Loucy (cell line): ENCODE data around the gene ERC1.

Source experiments
- H2AFZ ChIP-seq: fragments of 200-600 bp; sonication (generic); 2 replicates; pipeline ENCODE4 v1.6.0; 2016; ENCODE audit warnings: antibody characterized with exemption, mild to moderate bottlenecking, low read length, moderate library complexity
- H3F3A ChIP-seq: fragments of 200-600 bp; 2 replicates; pipeline ENCODE4 v1.6.0; 2016; ENCODE audit warnings: antibody characterized with exemption, low read depth, mild to moderate bottlenecking
- H3K27me3 ChIP-seq: fragments of 200-600 bp; sonication (generic); 2 replicates; pipeline ENCODE4 v1.6.1; 2014; ENCODE audit warnings: low read length, mild to moderate bottlenecking; ENCODE audit not compliant: insufficient read depth, poor library complexity, severe bottlenecking
- H3K36me3 ChIP-seq: fragments of 200-600 bp; sonication (generic); 2 replicates; pipeline ENCODE4 v1.6.1; 2016; ENCODE audit warnings: low read length; ENCODE audit not compliant: insufficient read depth
- H3K4me1 ChIP-seq: fragments of 200-600 bp; sonication (generic); 2 replicates; pipeline ENCODE4 v1.5.1; 2014; ENCODE audit warnings: low read length, mild to moderate bottlenecking; ENCODE audit not compliant: insufficient read depth, poor library complexity, severe bottlenecking
- H3K4me2 ChIP-seq: fragments of 200-600 bp; sonication (generic); 2 replicates; pipeline ENCODE4 v1.6.0; 2014; ENCODE audit warnings: antibody characterized with exemption, low read length, low read depth, mild to moderate bottlenecking; ENCODE audit not compliant: poor library complexity, severe bottlenecking
- H3K4me3 ChIP-seq: fragments of 200-600 bp; sonication (generic); 2 replicates; pipeline ENCODE4 v1.5.1; 2014; ENCODE audit warnings: low read length, mild to moderate bottlenecking, mixed read lengths; ENCODE audit not compliant: poor library complexity, severe bottlenecking
- H3K79me2 ChIP-seq: fragments of 200-600 bp; sonication (generic); 2 replicates; pipeline ENCODE4 v1.6.1; 2014; ENCODE audit warnings: low read length; ENCODE audit not compliant: insufficient read depth
- H3K9ac ChIP-seq: fragments of 200-600 bp; sonication (generic); 2 replicates; pipeline ENCODE4 v1.6.0; 2014; ENCODE audit warnings: mild to moderate bottlenecking, low read depth, low read length, moderate library complexity; ENCODE audit not compliant: poor library complexity, severe bottlenecking
- H3K9me2 ChIP-seq: fragments of 200-600 bp; sonication (generic); replicated peaks from 2 replicates; pipeline ENCODE4 v1.6.1; 2016; ENCODE audit warnings: low read depth, low read length, mixed read lengths
- H3K9me3 ChIP-seq: fragments of 200-600 bp; sonication (generic); 2 replicates; pipeline ENCODE4 v1.6.1; 2014; ENCODE audit warnings: mild to moderate bottlenecking, antibody characterized with exemption, low read length, low read depth; ENCODE audit not compliant: insufficient read depth
- H4K20me1 ChIP-seq: fragments of 200-600 bp; sonication (generic); 2 replicates; pipeline ENCODE4 v1.6.0; 2014; ENCODE audit warnings: antibody characterized with exemption, low read length, mild to moderate bottlenecking; ENCODE audit not compliant: insufficient read depth, poor library complexity, severe bottlenecking
- CTCF ChIP-seq: fragments of 200-600 bp; sonication (generic); conservative IDR thresholded peaks from 2 replicates; pipeline ENCODE4 v1.5.1; 2014; ENCODE audit warnings: mild to moderate bottlenecking, antibody characterized with exemption, low read length
- EZH2phosphoT487 ChIP-seq: fragments of 200-600 bp; IDR thresholded peaks from 2 replicates; pipeline ENCODE4 v1.6.1; 2018; ENCODE audit warnings: antibody characterized with exemption, mild to moderate bottlenecking, moderate library complexity, borderline replicate concordance

The ERC1 gene

GRCh38 chr12:1529228-1529861 is 538.3 kb downstream of the ERC1 start:
- Histone ChIP-seq H3K9me2 (no peaks in the 10 kb centered on the region), H4K20me1 (no peaks in the 10 kb centered on the region), H3K4me3 (no peak overlapping the region)

GRCh38 chr12:1529862-1530591 is 539.0 kb downstream of the ERC1 start:
- no peak for TF ChIP-seq EZH2phosphoT487
- no peak for TF ChIP-seq CTCF
- no peaks in the 10 kb centered on the region for H3K9me2 ChIP-seq
- no peak overlapping the region for H3K9ac ChIP-seq
- no peaks in the 10 kb centered on the region for H3K27me3 ChIP-seq
- H3K4me3 ChIP-seq, result no peak overlapping the region
- H4K20me1 ChIP-seq, result no peaks in the 10 kb centered on the region
- no peaks in the 10 kb centered on the region for H3K79me2 ChIP-seq
- no peaks in the 10 kb centered on the region for H3K36me3 ChIP-seq
- H3K4me2 ChIP-seq, result no peak overlapping the region
- peaks cover 30% of the 10 kb centered on the region for H3K4me1 ChIP-seq
- H3K9me3 ChIP-seq, result no peaks in the 10 kb centered on the region
- H2AFZ ChIP-seq, result no peak overlapping the region
- no peaks in the 10 kb centered on the region for H3F3A ChIP-seq

More at GRCh38 chr12:1529228-1529861, 538.3 kb downstream of the ERC1 start:
- Histone ChIP-seq H2AFZ (no peak overlapping the region), H3K4me1 (peaks cover 24% of the 10 kb centered on the region), H3K9ac (no peak overlapping the region), H3K27me3 (no peaks in the 10 kb centered on the region), H3K79me2 (no peaks in the 10 kb centered on the region), H3K36me3 (no peaks in the 10 kb centered on the region), H3K9me3 (no peaks in the 10 kb centered on the region), H3F3A (no peaks in the 10 kb centered on the region), H3K4me2 (no peak overlapping the region)
- TF ChIP-seq EZH2phosphoT487, result no peak
- no peak for TF ChIP-seq CTCF

- Histone ChIP-seq H3K4me1 (peaks cover 37% of the 10 kb centered on the region), H3K9me2 (no peaks in the 10 kb centered on the region), H3F3A (no peaks in the 10 kb centered on the region), H3K36me3 (no peaks in the 10 kb centered on the region), H3K9ac (no peak overlapping the region), H2AFZ (no peak overlapping the region), H3K4me3 (no peak overlapping the region), H3K27me3 (no peaks in the 10 kb centered on the region), H3K79me2 (no peaks in the 10 kb centered on the region), H3K9me3 (no peaks in the 10 kb centered on the region), H3K4me2 (no peak overlapping the region), H4K20me1 (no peaks in the 10 kb centered on the region)
- no peak for TF ChIP-seq EZH2phosphoT487
- no peak for TF ChIP-seq CTCF
Observed at GRCh38 chr12:1530592-1531152, 539.6 kb downstream of the ERC1 start.
